Body of pancreas (tissue), 4 donors: Measurements from ENCODE around the gene TMC8. TPM values are rescaled to one million over a fixed set of nuclear protein-coding genes. Genes with fewer than 3 reads are reported as not detected.
A peak's percentile ranks its signal among the peaks of the same experiment; 100 is the strongest.

ENCODE experiments used
- ATAC-seq: fragments of 150-250 bp; one replicate; pipeline ENCODE4 v1.9.1; 2016
- DNase-seq, 4 donors: peaks; one replicate each; pipeline ENCODE4 v3.0.0-alpha.2; 2019
- H3K27ac ChIP-seq, 4 donors: fragments of 200-600 bp; sonication (generic); 1 replicate in 3 of 4; 2 replicates in 1 of 4; pipeline versions ENCODE4 v1.5.1 to v1.6.1; 2016 to 2019; ENCODE audit warnings: mild to moderate bottlenecking in 1 of 4, mixed read lengths in 1 of 4, moderate library complexity in 1 of 4
- H3K27me3 ChIP-seq, 2 donors: fragments of 200-600 bp; sonication (generic); one replicate each; pipeline ENCODE4 v1.6.0; 2016; ENCODE audit warnings: mild to moderate bottlenecking in 1 of 2
- H3K36me3 ChIP-seq, 2 donors: fragments of 200-600 bp; sonication (generic); replicated peaks in 1 of 2; 2 replicates each; pipeline ENCODE4 v1.5.1; 2016; ENCODE audit warnings: low read depth in 2 of 2; ENCODE audit not compliant: insufficient read depth in 1 of 2
- H3K4me1 ChIP-seq: fragments of 200-600 bp; sonication (generic); one replicate; pipeline ENCODE4 v1.6.0; 2016
- H3K4me3 ChIP-seq, 2 donors: fragments of 200-600 bp; sonication (generic); 1 replicate in 1 of 2; 2 replicates in 1 of 2; pipeline ENCODE4 v1.5.1; 2016 to 2019
- H3K9me3 ChIP-seq, 3 donors: fragments of 200-600 bp; sonication (generic); 1 replicate in 2 of 3; 2 replicates in 1 of 3; pipeline ENCODE4 v1.5.1; 2016
- CTCF ChIP-seq, 7 experiments: fragments of 450-650 bp in 4 of 7; fragments of 200-600 bp in 3 of 7; sonication (generic) in 3 of 7; IDR thresholded peaks; one replicate each; pipeline ENCODE4 v1.5.1; 2016 to 2019; ENCODE audit warnings: antibody characterized with exemption in 7 of 7
- POLR2A ChIP-seq, 3 donors: fragments of 450-650 bp; IDR thresholded peaks; one replicate each; pipeline ENCODE4 v1.6.1; 2016; ENCODE audit warnings: antibody characterized with exemption in 3 of 3, mild to moderate bottlenecking in 2 of 3
- WGBS, 2 donors: methylation state at CpG; one replicate each; pipeline ENCODE4 v1.1.5; 2017; 5-methylcytosine and 5-hydroxymethylcytosine counted together
- intact Hi-C: fragments of 100-400 bp; cut with DNase I; formaldehyde crosslinking; loops from one replicate; pipeline ENCODE4 v1.15.1; 2023
- total RNA-seq, 2 donors: library from RNA; depleted of rRNA; stranded (reverse); fragments of >200 nt; gene quantifications; one replicate each; pipeline ENCODE4 v1.1.0, GENCODE V29; 2016

Gene TMC8
- total RNA-seq, 2 donors from 2014 or later, result 1.6 to 3.3 TPM

DNA sequence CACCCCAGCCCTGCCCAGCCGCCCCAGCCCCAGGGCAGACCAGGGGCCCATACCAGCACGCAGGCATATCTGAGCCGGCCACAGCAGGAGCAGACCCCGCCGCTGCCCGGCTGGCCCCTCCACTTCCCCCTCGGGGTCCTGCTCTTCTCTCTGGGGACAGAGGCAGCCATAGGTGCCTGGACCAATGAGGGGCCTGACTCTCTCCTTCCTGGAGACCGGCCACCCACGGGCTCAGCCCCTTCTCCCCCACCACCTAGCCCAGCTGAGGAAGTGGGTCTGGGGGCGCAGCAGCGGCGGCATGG is 5.8 kb upstream of the TMC8 start:
- H3K4me1 ChIP-seq, result peaks cover 32% of the 10 kb centered on the region
- DNase-seq (no peak), ATAC-seq (no peak)
- peaks cover 0 to 5% of the 10 kb centered on the region in 2 donors for H3K36me3 ChIP-seq
- no peaks in the 10 kb centered on the region for H3K9me3 ChIP-seq
- intact Hi-C loops, result no loop called here
- no peaks in the 10 kb centered on the region for H3K27me3 ChIP-seq
- H3K4me3 ChIP-seq, result no peak overlapping the region
- no peak for TF ChIP-seq POLR2A (IDR thresholded peaks at IDR 0.05)
- no peak for TF ChIP-seq CTCF (IDR thresholded peaks at IDR 0.05)
- 79 to 80% methylated on average over 5 to 12 of the region's 12 CpGs for WGBS, 2 donors
- H3K27ac ChIP-seq, result no peak overlapping the region

- no peak overlapping the region for H3K4me3 ChIP-seq
- no peak for ATAC-seq
- H3K36me3 ChIP-seq, result peaks cover 0 to 5% of the 10 kb centered on the region in 2 donors
- no peaks in the 10 kb centered on the region for H3K9me3 ChIP-seq
- no peak overlapping the region for H3K27ac ChIP-seq
- DNase-seq, result peak in 1 of 4 donors; percentile 11
- peaks cover 34% of the 10 kb centered on the region for H3K4me1 ChIP-seq
- H3K27me3 ChIP-seq, result no peaks in the 10 kb centered on the region
- 79 to 95% methylated on average over 10 to 31 of the region's 39 CpGs for WGBS, 2 donors
- TF ChIP-seq CTCF (IDR thresholded peaks at IDR 0.05), result no peak
- TF ChIP-seq POLR2A (IDR thresholded peaks at IDR 0.05), result no peak
- intact Hi-C loops, result no loop called here
Measured at GRCh38 chr17:78125138-78125913, 5.2 kb upstream of the TMC8 start.

GRCh38 chr17:78125976-78126894 is 4.3 kb upstream of the TMC8 start:
- Histone ChIP-seq H3K9me3 (no peaks in the 10 kb centered on the region), H3K4me3 (no peak overlapping the region), H3K27me3 (no peaks in the 10 kb centered on the region), H3K36me3 (peaks cover 0 to 5% of the 10 kb centered on the region in 2 donors), H3K4me1 (peaks cover 35% of the 10 kb centered on the region), H3K27ac (peak overlapping the region; percentile 69 to 91 (median 83))
- 69 to 70% methylated on average over 5 to 23 of the region's 25 CpGs for WGBS, 2 donors
- DNase-seq (peak in 1 of 4 donors; percentile 16), ATAC-seq (no peak)
- TF ChIP-seq CTCF (IDR thresholded peaks at IDR 0.05) (no peak), POLR2A (IDR thresholded peaks at IDR 0.05) (no peak)
- intact Hi-C loops, result no loop called here

- intact Hi-C loops, result no loop called here
- no peak for TF ChIP-seq POLR2A (IDR thresholded peaks at IDR 0.05)
- no peak for TF ChIP-seq CTCF (IDR thresholded peaks at IDR 0.05)
- WGBS, 2 donors, result 62 to 72% methylated on average over 3 to 6 of the region's 6 CpGs
- no peaks in the 10 kb centered on the region for H3K9me3 ChIP-seq
- H3K27me3 ChIP-seq, result no peaks in the 10 kb centered on the region
- H3K4me3 ChIP-seq, result no peak overlapping the region
- peaks cover 0 to 5% of the 10 kb centered on the region in 2 donors for H3K36me3 ChIP-seq
- peaks cover 41% of the 10 kb centered on the region for H3K4me1 ChIP-seq
- DNase-seq (no peak), ATAC-seq (no peak)
- peak overlapping the region; percentile 69 to 91 (median 83) for H3K27ac ChIP-seq
Measured at GRCh38 chr17:78126895-78127238, 3.7 kb upstream of the TMC8 start.
